Adipocyte (in vitro differentiated cells): Measurements from ENCODE around the gene ARHGAP26.
A peak's percentile ranks its signal among the peaks of the same experiment; 100 is the strongest.

Experiments used
- DNase-seq: peaks from one replicate; pipeline ENCODE4 v3.0.0-alpha.2; 2015; ENCODE audit warnings: low read depth
- H3K27me3 ChIP-seq: replicated peaks from 2 replicates; pipeline ENCODE4 v1.7.0; 2013; ENCODE audit warnings: mild to moderate bottlenecking, low read length, moderate library complexity; ENCODE audit not compliant: control insufficient read depth, insufficient read depth
- H3K36me3 ChIP-seq: 2 replicates; pipeline ENCODE4 v1.7.0; 2013; ENCODE audit warnings: low read length, mild to moderate bottlenecking, moderate library complexity; ENCODE audit not compliant: control insufficient read depth, insufficient read depth, severe bottlenecking
- H3K4me1 ChIP-seq: 2 replicates; pipeline ENCODE4 v1.7.0; 2013; ENCODE audit warnings: mild to moderate bottlenecking, low read length, moderate library complexity; ENCODE audit not compliant: control insufficient read depth, insufficient read depth
- H3K4me3 ChIP-seq: 2 replicates; pipeline ENCODE4 v1.7.0; 2013; ENCODE audit warnings: mild to moderate bottlenecking, low read length, moderate library complexity
- H3K9ac ChIP-seq: 2 replicates; pipeline ENCODE4 v1.7.0; 2013; ENCODE audit warnings: mild to moderate bottlenecking, low read length, moderate library complexity
- H3K9me3 ChIP-seq: 2 replicates; pipeline ENCODE4 v1.7.0; 2013; ENCODE audit warnings: mild to moderate bottlenecking, low read length, moderate library complexity; ENCODE audit not compliant: control insufficient read depth

Gene ARHGAP26

DNA sequence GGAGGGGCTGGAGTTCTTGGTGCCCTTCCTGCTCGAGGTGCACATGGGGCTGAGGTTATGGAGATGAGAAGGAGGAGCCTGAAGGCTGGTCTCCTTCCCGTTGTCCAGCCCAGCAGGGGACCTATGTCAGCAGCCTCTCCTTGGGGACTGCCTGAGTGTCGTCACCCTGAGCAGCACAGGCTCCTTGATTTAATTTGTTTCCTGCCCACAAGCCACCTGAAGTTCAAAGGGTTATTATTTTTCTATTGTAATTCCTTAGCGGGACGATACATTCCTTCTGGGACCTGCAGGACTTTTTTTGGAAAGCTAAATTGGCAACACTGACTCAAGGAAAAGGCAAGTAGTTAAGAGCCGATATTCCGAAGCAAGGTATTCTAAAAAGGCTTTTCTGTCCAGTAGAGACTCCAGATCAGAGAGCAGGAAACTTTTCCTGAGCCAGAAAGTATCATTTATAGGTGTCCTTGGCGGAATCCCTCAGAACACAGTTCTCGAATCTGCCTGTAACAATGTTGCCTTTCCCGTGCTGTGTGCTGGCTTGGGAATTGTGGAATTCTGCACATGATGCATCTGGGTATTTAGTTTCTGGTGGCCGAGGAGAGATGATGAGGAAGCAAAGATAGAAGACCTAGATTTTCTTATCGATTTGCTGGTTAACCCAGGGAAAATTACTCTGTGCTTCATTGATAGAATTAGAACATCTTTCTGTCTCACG lies 55.4 kb downstream of the ARHGAP26 start:
- Histone ChIP-seq H3K27me3 (no peaks in the 10 kb centered on the region), H3K36me3 (no peaks in the 10 kb centered on the region), H3K9me3 (no peaks in the 10 kb centered on the region), H3K4me3 (peak overlapping the region; percentile 15), H3K4me1 (peaks cover 67% of the 10 kb centered on the region), H3K9ac (peak overlapping the region; percentile 1)
- no peak for DNase-seq

DNA sequence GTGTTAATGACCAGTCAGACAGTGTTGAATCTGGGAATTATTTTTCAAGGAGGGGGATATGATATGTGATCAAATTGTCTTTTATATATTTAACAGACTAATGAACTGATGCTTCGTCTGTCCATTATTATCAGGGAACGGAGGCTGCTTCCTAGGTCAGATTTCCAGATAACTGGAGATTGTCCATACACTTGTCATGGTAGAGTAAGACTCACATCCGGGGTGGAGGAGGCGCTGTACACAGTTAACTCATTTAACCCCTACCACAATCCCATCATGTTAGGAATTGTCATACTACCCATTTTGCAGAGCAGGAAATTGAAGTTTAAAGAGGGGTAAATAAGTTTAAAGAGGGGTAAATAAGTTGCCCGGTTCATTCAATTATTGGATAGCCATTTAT lies 55.9 kb downstream of the ARHGAP26 start:
- no peaks in the 10 kb centered on the region for H3K27me3 ChIP-seq
- no peaks in the 10 kb centered on the region for H3K36me3 ChIP-seq
- peak overlapping the region; percentile 15 for H3K4me3 ChIP-seq
- H3K9ac ChIP-seq: no peak overlapping the region
- no peaks in the 10 kb centered on the region for H3K9me3 ChIP-seq
- H3K4me1 ChIP-seq: peaks cover 72% of the 10 kb centered on the region
- no peak for DNase-seq

DNA sequence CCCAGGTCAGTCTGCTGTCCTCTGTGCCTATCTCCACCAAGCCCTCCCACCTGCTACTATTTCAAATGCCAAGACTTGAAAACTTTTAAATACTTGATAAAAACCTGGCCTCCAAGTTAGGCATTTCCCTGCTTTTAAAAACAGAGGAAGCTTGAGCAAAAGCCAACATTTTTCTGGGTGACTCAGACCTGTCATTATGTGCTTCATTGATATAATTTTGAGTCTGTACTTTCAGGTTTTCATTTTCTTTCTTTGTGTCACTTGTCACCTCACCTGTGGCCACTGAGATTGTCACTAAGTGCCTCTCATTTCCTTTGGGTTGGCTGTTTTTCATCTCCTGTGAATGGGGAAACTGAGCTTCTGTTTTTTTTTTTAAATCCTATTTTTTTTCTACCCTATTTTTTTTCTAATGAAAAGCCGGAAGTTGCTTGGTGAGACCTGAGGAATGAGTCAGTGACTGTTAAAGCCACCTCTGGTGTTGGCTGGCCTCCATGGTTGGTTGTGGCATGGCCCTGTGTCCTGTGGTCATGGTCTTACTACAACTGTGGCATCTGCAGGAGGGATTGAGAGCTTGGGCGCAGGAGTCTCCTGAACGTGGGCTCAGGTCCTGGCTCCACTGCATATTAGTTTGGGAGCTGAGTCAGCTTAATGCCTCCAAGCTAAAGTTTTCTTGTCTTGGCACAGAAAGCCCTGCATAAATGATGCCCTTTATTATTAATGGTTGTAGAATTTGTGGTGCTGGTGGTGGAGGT lies 56.7 kb downstream of the ARHGAP26 start:
- peak; percentile 66 for DNase-seq

DNA sequence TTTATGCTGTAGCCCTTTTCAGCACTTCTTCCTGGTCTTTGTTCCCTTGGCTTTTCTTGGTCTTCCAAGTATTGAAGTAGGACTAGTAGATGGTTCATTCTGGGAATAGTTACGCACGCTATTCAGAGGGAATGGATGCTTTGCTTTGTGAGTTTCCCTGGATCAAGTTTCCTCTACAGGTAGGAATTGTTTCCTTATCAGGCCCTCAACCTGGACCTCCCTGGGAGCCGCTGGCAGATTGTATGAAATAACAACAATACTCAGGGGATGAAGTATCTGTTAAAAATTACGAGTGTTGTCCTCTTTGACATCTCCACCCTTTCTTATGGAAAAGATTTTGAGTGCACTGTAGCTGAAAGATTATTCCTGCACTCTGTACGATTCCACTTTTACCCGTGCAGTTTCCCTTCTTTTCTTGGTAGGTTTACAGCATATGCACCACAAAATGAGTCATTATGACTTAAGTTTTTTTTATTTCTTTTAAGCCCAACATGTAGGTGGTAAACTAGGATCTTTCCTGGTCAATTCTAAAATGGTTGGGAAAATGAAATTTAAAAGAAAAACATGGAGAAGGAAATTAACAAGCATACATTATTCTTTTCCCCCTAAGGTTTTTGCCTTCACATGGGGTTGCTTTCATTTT lies 57.9 kb downstream of the ARHGAP26 start:
- H3K4me1 ChIP-seq: peaks cover 58% of the 10 kb centered on the region
- no peaks in the 10 kb centered on the region for H3K36me3 ChIP-seq
- no peak for DNase-seq
- no peaks in the 10 kb centered on the region for H3K27me3 ChIP-seq
- no peaks in the 10 kb centered on the region for H3K9me3 ChIP-seq
- H3K4me3 ChIP-seq: no peak overlapping the region
- H3K9ac ChIP-seq: no peak overlapping the region

More for the DNA sequence above, 56.7 kb downstream of the ARHGAP26 start:
- Histone ChIP-seq H3K27me3 (no peaks in the 10 kb centered on the region), H3K9me3 (no peaks in the 10 kb centered on the region), H3K4me3 (peak overlapping the region; percentile 14), H3K9ac (no peak overlapping the region), H3K36me3 (no peaks in the 10 kb centered on the region), H3K4me1 (peaks cover 70% of the 10 kb centered on the region)

DNA sequence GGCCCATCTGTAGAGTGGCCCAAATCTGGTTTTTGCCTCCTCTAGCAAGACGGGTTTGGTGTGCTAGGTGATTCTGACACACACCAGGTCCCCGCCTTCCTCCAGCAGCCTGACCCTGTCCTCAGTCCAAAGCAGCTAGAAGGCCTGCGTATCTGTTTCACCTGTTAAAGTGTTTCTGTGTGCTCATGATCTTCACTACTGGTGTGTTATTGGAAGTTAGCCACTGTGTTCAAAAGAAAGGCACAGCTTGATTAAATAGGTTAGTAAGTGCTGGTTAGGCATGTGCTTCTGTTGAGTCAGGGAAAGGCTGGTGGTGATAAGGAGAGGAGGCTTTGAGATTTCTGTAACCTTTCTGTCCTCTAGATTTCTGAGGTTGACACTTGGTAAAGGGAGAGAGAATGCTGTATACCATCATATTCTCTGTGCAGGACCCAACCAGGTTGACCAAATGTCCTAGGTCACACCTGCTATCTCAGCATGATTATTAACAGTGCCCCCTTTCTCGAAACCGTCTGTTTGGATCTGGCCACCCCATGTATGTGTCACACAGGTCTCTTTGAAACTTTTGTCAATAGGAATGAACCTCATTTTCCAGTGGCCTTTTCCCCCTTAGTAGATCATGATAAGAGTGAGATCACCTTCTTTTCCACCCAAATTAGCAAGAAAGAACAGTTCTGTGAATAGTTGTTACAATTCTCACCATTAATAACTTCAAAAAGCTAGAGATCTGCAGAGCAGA lies 58.8 kb downstream of the ARHGAP26 start:
- no peaks in the 10 kb centered on the region for H3K9me3 ChIP-seq
- no peak overlapping the region for H3K9ac ChIP-seq
- DNase-seq: no peak
- no peaks in the 10 kb centered on the region for H3K27me3 ChIP-seq
- H3K4me3 ChIP-seq: no peak overlapping the region
- peaks cover 51% of the 10 kb centered on the region for H3K4me1 ChIP-seq
- no peaks in the 10 kb centered on the region for H3K36me3 ChIP-seq

DNA sequence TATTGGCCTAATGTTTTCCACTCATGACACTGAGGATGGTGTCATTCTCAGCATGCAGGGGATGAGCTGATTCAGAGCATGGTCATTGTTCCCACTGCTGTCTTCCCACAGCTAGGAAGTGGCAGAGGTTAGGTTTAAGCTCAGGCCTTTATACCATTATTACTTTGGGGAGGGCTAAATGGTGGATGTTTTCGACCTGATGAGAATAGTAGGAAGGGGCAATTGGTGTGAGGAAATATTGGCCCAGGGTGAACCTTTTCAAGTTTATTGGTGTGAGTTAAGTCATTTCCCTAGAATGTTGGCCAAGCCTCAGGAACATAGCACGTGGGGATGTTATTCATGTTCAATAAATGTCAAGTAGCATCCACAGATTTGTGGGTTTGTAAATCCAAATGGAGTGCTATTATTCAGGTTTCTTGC lies 59.6 kb downstream of the ARHGAP26 start:
- peaks cover 51% of the 10 kb centered on the region for H3K4me1 ChIP-seq
- H3K36me3 ChIP-seq: no peaks in the 10 kb centered on the region
- no peak for DNase-seq
- H3K9me3 ChIP-seq: no peaks in the 10 kb centered on the region
- H3K27me3 ChIP-seq: no peaks in the 10 kb centered on the region
- no peak overlapping the region for H3K9ac ChIP-seq
- peak overlapping the region; percentile 23 for H3K4me3 ChIP-seq

DNA sequence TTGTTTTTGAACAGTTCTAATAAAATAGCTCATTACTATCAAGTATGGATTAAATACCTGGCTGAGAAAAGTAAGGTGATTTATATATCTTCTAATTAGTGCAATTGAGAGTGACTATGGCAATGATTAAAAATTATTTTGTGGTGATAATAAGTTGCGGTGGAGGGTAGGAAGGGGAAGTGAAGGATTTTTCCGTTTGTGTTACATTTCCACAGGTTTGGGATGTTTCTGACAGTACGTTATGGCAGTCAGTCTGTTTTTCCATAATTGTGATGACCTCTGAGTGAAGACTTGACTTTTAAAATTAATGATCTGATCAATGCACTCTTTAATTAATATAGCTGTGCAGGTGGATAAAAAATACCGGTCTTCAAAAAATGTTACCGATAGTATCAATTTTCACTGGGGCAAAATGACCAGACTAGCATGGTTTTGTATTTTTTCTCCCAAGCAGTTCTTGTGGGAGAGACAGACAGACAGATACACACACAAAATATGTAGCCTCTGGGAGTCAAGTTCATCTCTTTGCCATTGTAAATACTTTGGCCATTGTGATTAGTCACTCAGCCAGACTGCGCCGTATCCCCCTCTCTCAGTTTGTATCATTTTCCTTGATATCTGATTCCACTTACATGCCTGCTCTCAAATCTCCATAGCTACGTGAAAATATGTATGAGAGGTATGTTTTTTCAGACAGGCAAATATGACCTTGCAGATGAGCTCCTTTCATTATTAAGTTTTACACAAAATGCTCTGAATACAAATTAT lies 60.2 kb downstream of the ARHGAP26 start:
- no peaks in the 10 kb centered on the region for H3K9me3 ChIP-seq
- H3K4me1 ChIP-seq: peaks cover 47% of the 10 kb centered on the region
- DNase-seq: peak; percentile 72
- H3K27me3 ChIP-seq: no peaks in the 10 kb centered on the region
- H3K9ac ChIP-seq: peak overlapping the region; percentile 17
- H3K36me3 ChIP-seq: no peaks in the 10 kb centered on the region
- peak overlapping the region; percentile 23 for H3K4me3 ChIP-seq

DNA sequence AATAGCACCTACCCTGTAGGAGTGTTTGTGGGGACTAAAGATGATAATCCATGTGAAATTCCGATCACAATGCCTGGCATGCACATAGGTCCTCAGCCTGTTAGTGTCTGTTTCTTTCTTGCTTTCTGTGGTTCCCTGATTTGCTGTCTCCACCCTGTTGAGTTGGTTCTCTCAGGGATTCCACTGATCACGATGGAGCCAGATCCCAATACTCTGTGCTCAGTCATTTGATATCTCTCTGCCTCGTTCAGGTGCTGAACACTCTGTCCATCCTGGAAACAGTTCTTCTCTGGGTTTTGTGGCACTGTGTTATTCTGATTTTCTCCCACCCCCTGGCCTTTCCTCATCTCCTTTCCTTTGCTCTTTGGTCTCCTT lies 60.8 kb downstream of the ARHGAP26 start:
- Histone ChIP-seq H3K9me3 (no peaks in the 10 kb centered on the region), H3K4me3 (peak overlapping the region; percentile 23), H3K4me1 (peaks cover 42% of the 10 kb centered on the region), H3K36me3 (no peaks in the 10 kb centered on the region), H3K27me3 (no peaks in the 10 kb centered on the region), H3K9ac (no peak overlapping the region)
- no peak for DNase-seq

DNA sequence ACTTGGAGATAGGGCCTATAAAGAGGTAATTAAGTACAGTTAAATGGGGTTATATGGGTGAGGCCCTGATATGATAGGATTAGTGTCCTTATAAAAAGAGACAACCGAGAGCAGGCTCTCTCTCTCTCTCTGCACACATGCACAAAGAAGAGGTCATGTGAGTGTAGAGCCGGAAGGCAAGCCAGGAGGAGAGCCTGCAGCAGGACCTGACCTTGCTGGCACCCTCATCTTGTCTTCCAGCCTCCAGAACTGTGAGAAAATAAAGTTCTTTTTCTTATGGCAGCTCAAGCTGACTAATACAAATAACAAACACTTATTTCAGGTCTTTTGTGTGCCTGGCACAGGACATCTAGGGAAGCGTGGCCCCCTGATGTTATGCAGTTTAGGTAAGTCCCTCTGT lies 62.1 kb downstream of the ARHGAP26 start:
- Histone ChIP-seq H3K36me3 (no peaks in the 10 kb centered on the region), H3K4me1 (peaks cover 34% of the 10 kb centered on the region), H3K9ac (no peak overlapping the region), H3K4me3 (no peak overlapping the region), H3K9me3 (no peaks in the 10 kb centered on the region), H3K27me3 (no peaks in the 10 kb centered on the region)
- DNase-seq: no peak

DNA sequence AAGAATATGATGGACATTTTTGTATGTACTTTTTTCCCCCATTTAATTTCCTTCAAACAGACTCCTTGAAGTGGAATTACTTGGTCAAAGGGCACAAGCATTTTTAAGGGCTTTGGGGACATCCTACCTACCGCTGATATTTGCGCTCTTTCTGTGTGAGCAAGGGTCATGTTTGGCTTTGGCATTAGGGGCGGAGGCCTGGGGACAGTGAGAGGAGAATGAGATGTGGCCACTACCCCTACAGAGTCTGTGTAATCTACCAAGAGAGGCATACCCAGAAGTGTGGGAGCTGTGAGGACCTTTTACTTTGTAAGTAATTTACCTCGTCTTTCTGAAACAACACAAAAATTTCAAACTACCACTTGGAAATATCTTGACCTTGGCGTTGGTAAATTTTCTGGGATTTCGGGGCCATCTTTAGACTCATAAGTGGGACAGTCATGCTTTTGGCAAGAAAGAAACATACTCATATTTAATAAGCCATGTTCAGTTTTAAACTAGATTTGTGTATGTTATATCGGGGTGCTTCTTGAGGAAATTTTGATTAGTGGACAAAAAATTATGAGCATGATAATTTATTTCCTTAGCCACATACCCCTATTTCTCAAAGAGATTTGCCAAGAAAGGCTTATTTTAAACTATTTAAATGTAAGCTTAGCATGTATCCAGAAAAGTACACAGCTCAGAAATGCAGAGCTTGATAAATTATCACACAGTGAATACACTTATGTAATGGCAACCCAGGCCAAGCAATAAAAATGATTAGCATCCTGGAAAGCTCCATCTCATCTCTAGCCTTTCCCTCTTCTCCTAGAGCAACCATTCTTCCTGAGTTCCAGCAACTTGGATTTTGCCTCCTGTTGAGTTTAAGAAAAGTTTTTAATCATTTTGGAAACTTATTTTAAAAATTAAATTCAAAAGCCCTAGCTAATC lies 63.6 kb downstream of the ARHGAP26 start:
- H3K4me3 ChIP-seq: no peak overlapping the region
- DNase-seq: no peak
- no peaks in the 10 kb centered on the region for H3K27me3 ChIP-seq
- no peaks in the 10 kb centered on the region for H3K36me3 ChIP-seq
- peaks cover 34% of the 10 kb centered on the region for H3K4me1 ChIP-seq
- no peak overlapping the region for H3K9ac ChIP-seq
- H3K9me3 ChIP-seq: no peaks in the 10 kb centered on the region
